Calu3 (cell line): ENCODE results near the gene DCDC2. TPM values are rescaled to one million over a fixed set of nuclear protein-coding genes. Genes with fewer than 3 reads are reported as not detected.

ENCODE experiments used
- BruUV-seq: library from RNA; stranded (reverse); fragments of 400-500 nt; replicated peaks from 2 replicates; lab custom pipeline; 2021; lab: Mats Ljungman, UMichigan
- CTCF ChIA-PET: fragments of 300-600 bp; sonication (Branson Sonifier 250); formaldehyde crosslinking; loops from one replicate; lab custom pipeline; 2022; ENCODE audit warnings: antibody characterized with exemption; lab: Charles Lee
- DNase-seq: peaks from one replicate; pipeline ENCODE4 v3.0.0; 2022
- H3K27ac Mint-ChIP-seq: one replicate; pipeline ENCODE4 v1.8.0; 2022; ENCODE audit warnings: mixed read lengths; ENCODE audit not compliant: unreplicated experiment
- H3K27me3 Mint-ChIP-seq: one replicate; pipeline ENCODE4 v1.8.0; 2022; ENCODE audit warnings: mixed read lengths; ENCODE audit not compliant: unreplicated experiment
- H3K36me3 Mint-ChIP-seq: one replicate; pipeline ENCODE4 v1.8.0; 2022; ENCODE audit warnings: mild to moderate bottlenecking, moderate library complexity, mixed read lengths; ENCODE audit not compliant: insufficient read depth, unreplicated experiment
- H3K4me1 Mint-ChIP-seq: one replicate; pipeline ENCODE4 v1.8.0; 2022; ENCODE audit warnings: mild to moderate bottlenecking, low read depth, mixed read lengths; ENCODE audit not compliant: unreplicated experiment
- H3K4me3 Mint-ChIP-seq: one replicate; pipeline ENCODE4 v1.8.0; 2022; ENCODE audit warnings: mild to moderate bottlenecking, low read depth, moderate library complexity, mixed read lengths; ENCODE audit not compliant: unreplicated experiment
- H3K9me3 Mint-ChIP-seq: one replicate; pipeline ENCODE4 v1.8.0; 2022; ENCODE audit warnings: low read depth, mixed read lengths; ENCODE audit not compliant: unreplicated experiment
- CTCF ChIP-seq: fragments of 200-600 bp; IDR thresholded peaks from one replicate; pipeline ENCODE4 v1.8.0; 2022; ENCODE audit warnings: antibody characterized with exemption; ENCODE audit not compliant: unreplicated experiment
- intact Hi-C: fragments of 100-400 bp; cut with micrococcal nuclease; formaldehyde crosslinking; loops from one replicate; pipeline ENCODE4 v1.10.0; 2022; ENCODE audit not compliant: unreplicated experiment
- total RNA-seq: library from RNA; stranded (reverse); gene quantifications from 2 replicates; pipeline ENCODE4 v1.2.3, GENCODE V29; 2022

The DCDC2 gene
- total RNA-seq, 1 experiment from 2014 or later: 91.8 TPM

- no peak for TF ChIP-seq CTCF
- H3K36me3 Mint-ChIP-seq: no peaks in the 10 kb centered on the region
- no peak overlapping the region for H3K4me3 Mint-ChIP-seq
- no peak for DNase-seq
- H3K9me3 Mint-ChIP-seq: no peaks in the 10 kb centered on the region
- H3K4me1 Mint-ChIP-seq: peaks cover 5% of the 10 kb centered on the region
- CTCF ChIA-PET: no interaction called here
- intact Hi-C loops: no loop called here
- BruUV-seq: no TSS peak
- no peak overlapping the region for H3K27ac Mint-ChIP-seq
- H3K27me3 Mint-ChIP-seq: no peaks in the 10 kb centered on the region
Measured at GRCh38 chr6:24131751-24132150, 226.1 kb downstream of the DCDC2 start.

DNA sequence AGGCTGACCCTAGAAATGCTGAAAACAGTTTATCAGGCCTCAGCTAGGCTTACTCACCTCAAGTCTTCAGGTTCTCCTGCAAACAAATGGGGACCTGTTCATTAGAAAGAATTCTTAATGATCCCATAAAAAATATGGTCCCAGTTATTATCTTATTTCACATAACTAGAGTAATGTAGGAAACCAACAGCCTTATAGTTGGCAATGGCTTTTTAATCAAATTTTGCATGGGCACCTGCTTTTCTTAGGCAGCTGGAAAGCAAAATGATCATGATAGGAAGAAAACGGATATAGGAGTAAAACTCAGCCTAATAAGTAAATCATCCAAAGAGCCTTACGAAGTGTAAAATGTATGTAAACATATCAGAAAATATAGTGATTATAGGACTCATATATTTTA lies 230.5 kb downstream of the DCDC2 start:
- intact Hi-C loops: no loop called here
- CTCF ChIA-PET: no interaction called here
- BruUV-seq: no TSS peak
- no peak overlapping the region for H3K4me3 Mint-ChIP-seq
- H3K9me3 Mint-ChIP-seq: no peaks in the 10 kb centered on the region
- no peaks in the 10 kb centered on the region for H3K27me3 Mint-ChIP-seq
- H3K36me3 Mint-ChIP-seq: no peaks in the 10 kb centered on the region
- H3K27ac Mint-ChIP-seq: no peak overlapping the region
- no peak for DNase-seq
- no peak for TF ChIP-seq CTCF
- H3K4me1 Mint-ChIP-seq: peaks cover 14% of the 10 kb centered on the region

- H3K27ac Mint-ChIP-seq: no peak overlapping the region
- CTCF ChIA-PET: interaction anchor here (0.7 kb wide), 3 partner anchors 9 to 880 kb away, joined by 3 to 7 read pairs (median 7); no protein-coding TSS in a partner anchor
- intact Hi-C loops: no loop called here
Measured at GRCh38 chr6:24126586-24127192, 231.2 kb downstream of the DCDC2 start.

GRCh38 chr6:24125980-24126379 lies 231.9 kb downstream of the DCDC2 start, which contains the start of gene NRSN1:
TSS of gene NRSN1 (plus strand) at chr6:24126215. CDS start at chr6:24134328, 8,113 bp downstream.
- Mint-ChIP-seq H3K4me3 (peak within 1 kb of the TSS; percentile 59), H3K36me3 (no peaks in the 10 kb centered on the region), H3K4me1 (peaks cover 14% of the 10 kb centered on the region), H3K27me3 (no peaks in the 10 kb centered on the region), H3K27ac (no peak within 1 kb of the TSS), H3K9me3 (no peaks in the 10 kb centered on the region)
- TF ChIP-seq CTCF: no peak
- BruUV-seq: no TSS peak
- DNase-seq: peak; percentile 67
- intact Hi-C loops: no loop called here
- CTCF ChIA-PET: interaction anchor here (0.9 kb wide), 1 partner anchor 10 kb away, joined by 4 read pairs; no protein-coding TSS in a partner anchor

More at GRCh38 chr6:24126586-24127192, 231.2 kb downstream of the DCDC2 start:
- no TSS peak for BruUV-seq
- Mint-ChIP-seq H3K27me3 (no peaks in the 10 kb centered on the region), H3K4me1 (peaks cover 14% of the 10 kb centered on the region), H3K4me3 (peak overlapping the region; percentile 59), H3K36me3 (no peaks in the 10 kb centered on the region), H3K9me3 (no peaks in the 10 kb centered on the region)
- peak; percentile 75 for DNase-seq
- no peak for TF ChIP-seq CTCF
